ENCODE measurements around the gene POC1A.

- TF ChIP-seq CTCF (optimal IDR thresholded peaks at IDR 0.05 in 1 of 3, IDR thresholded peaks at IDR 0.05 in 1 of 3, conservative IDR thresholded peaks at IDR 0.05 in 1 of 3; ENCODE audit: extremely low read depth in 1 of 3, insufficient read depth in 2 of 3, low read length in 3 of 3): no peak
- TF ChIP-seq EZH2 (IDR thresholded peaks at IDR 0.05; ENCODE audit: low read length): no peak
Measured at GRCh38 chr3:52149021-52149420, 5.2 kb downstream of the POC1A start.

All from keratinocyte (primary cell).